SU-DHL-6 (cell line): ENCODE data around the gene ETV6.

ENCODE experiments used
- CTCF ChIP-seq: fragments of 200-600 bp; sonication (generic); IDR thresholded peaks from one replicate; pipeline ENCODE4 v1.5.1; 2017; ENCODE audit warnings: antibody characterized with exemption, mild to moderate bottlenecking, low read length, moderate library complexity; ENCODE audit not compliant: insufficient read depth, poor library complexity, severe bottlenecking
- EZH2phosphoT487 ChIP-seq: fragments of 200-600 bp; sonication (generic), shearing (Covaris generic); conservative IDR thresholded peaks from 2 replicates; pipeline ENCODE4 v1.6.1; 2018; ENCODE audit warnings: mild to moderate bottlenecking, antibody characterized with exemption, low read length, moderate library complexity, mixed read lengths

- TF ChIP-seq CTCF (no peak), EZH2phosphoT487 (no peak)
Measured at GRCh38 chr12:11757531-11757930, 108.1 kb downstream of the ETV6 start.
